ENCODE results near the gene PLSCR1. TPM values are rescaled to one million over a fixed set of nuclear protein-coding genes. Genes with fewer than 3 reads are reported as not detected.

The PLSCR1 gene
- total RNA-seq, 1 experiment from 2014 or later, result 48.9 TPM

- Histone ChIP-seq H3K27ac (ENCODE audit: insufficient read length, low read depth, low read length) (no peak overlapping the region), H2AK5ac (ENCODE audit: insufficient read length, low read length) (no peak overlapping the region), H3K23ac (ENCODE audit: insufficient read length, low read depth, low read length) (no peak overlapping the region), H3K27me3 (ENCODE audit: insufficient read depth, low read length) (no peaks in the 10 kb centered on the region), H2BK12ac (ENCODE audit: insufficient read length, low read depth, low read length) (no peak overlapping the region), H3K79me2 (ENCODE audit: insufficient read depth, low read length) (no peaks in the 10 kb centered on the region), H2BK20ac (ENCODE audit: low read depth, low read length, poor library complexity, severe bottlenecking) (no peak overlapping the region), H2AFZ (ENCODE audit: low read length) (no peak overlapping the region), H3K9me3 (ENCODE audit: control insufficient read depth, low read depth, low read length) (no peaks in the 10 kb centered on the region), H3K14ac (ENCODE audit: insufficient read depth, low read length) (no peak overlapping the region), H3K9ac (ENCODE audit: extremely low read depth, insufficient read length, low read length) (no peak overlapping the region), H4K8ac (replicated peaks; ENCODE audit: insufficient read length, low read depth, low read length) (no peak overlapping the region), H3K4me2 (ENCODE audit: insufficient read depth, insufficient read length, low read length) (no peak overlapping the region), H3K4me1 (ENCODE audit: insufficient read depth, low read length) (peaks cover 11% of the 10 kb centered on the region), H2BK15ac (ENCODE audit: low read depth, low read length) (no peak overlapping the region), H3K79me1 (ENCODE audit: insufficient read depth, low read depth, low read length, poor library complexity, severe bottlenecking) (no peaks in the 10 kb centered on the region), H3K18ac (ENCODE audit: insufficient read length, low read depth, low read length) (no peak overlapping the region), H3K4ac (ENCODE audit: low read depth, low read length) (no peak overlapping the region), H4K91ac (ENCODE audit: insufficient read length, low read depth, low read length) (no peak overlapping the region), H4K5ac (ENCODE audit: insufficient read length, low read depth, low read length) (no peak overlapping the region), H3K23me2 (ENCODE audit: insufficient read length, low read depth, low read length, poor library complexity, severe bottlenecking) (no peaks in the 10 kb centered on the region), H3K56ac (ENCODE audit: insufficient read length, low read depth, low read length) (no peak overlapping the region), H2BK120ac (ENCODE audit: low read depth, low read length, poor library complexity, severe bottlenecking) (no peak overlapping the region), H2BK5ac (ENCODE audit: insufficient read length, low read length) (no peak overlapping the region), H4K20me1 (ENCODE audit: control insufficient read depth, insufficient read depth, insufficient read length) (no peaks in the 10 kb centered on the region), H3T11ph (ENCODE audit: low read length) (no peak overlapping the region)
- no peak for TF ChIP-seq CTCF (conservative IDR thresholded peaks at IDR 0.05)
- H3K27ac Mint-ChIP-seq, result 0 out of 7 replicates have a peak overlapping the region, but pooled peaks of 1 of the 3 experiments have one; percentile 9
- no CpG with 5 or more reads among the region's 1 CpG for WGBS (ENCODE audit: extremely low coverage, insufficient read length, low lambda C conversion rate)
- H3K4me3 Mint-ChIP-seq, result no peak overlapping the region
- DNase-seq, result no peak
- H3K9me3 Mint-ChIP-seq, result no peaks in the 10 kb centered on the region
- H3K36me3 Mint-ChIP-seq (ENCODE audit: insufficient read depth in 1 of 3, low read depth in 3 of 3), result peaks cover 0 to 16% (median 5%) of the 10 kb centered on the region in 3 experiments; a peak in 5 of 7 replicates
- no peaks in the 10 kb centered on the region for H3K27me3 Mint-ChIP-seq (ENCODE audit: low read depth)
- H3K4me1 Mint-ChIP-seq, result peaks cover 31 to 46% of the 10 kb centered on the region in 2 experiments
Observed at GRCh38 chr3:146521394-146521793, 23.0 kb downstream of the PLSCR1 start.

All from H9 (cell line).